ENCODE data around the gene CCL13.
"Not testable (repeated sequence)": the region's sequence is repeated elsewhere in the genome, so short reads cannot be mapped to it uniquely, and the experiment has no call there.

Gene CCL13

GRCh38 chr17:34356194-34356593, at the start of gene CCL13:
Gene CCL13, plus strand, starts transcription at chr17:34356480. Its CDS starts 47 bp downstream, at chr17:34356527.
- DNase-seq = no peak

DNA sequence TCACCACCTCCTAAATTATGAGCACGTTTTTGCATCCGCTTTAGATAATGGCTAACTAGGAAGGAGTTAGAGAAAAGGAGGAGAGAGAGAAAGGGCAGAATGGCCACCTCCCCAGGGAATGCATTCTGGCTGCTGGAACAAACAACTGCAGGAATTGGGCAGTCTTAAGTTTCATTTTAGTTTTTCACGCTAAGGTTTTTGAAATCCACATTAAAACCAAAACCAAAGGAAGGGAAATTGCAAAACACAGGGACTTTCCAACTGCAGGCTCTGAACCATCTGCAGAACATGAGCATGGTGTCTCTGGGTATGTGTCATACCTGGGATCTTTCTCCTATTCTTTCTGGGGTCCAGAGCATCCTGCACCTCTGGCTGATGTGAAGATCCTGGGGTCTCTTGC, 49.2 kb upstream of the CCL13 start:
- DNase-seq = no peak

DNA sequence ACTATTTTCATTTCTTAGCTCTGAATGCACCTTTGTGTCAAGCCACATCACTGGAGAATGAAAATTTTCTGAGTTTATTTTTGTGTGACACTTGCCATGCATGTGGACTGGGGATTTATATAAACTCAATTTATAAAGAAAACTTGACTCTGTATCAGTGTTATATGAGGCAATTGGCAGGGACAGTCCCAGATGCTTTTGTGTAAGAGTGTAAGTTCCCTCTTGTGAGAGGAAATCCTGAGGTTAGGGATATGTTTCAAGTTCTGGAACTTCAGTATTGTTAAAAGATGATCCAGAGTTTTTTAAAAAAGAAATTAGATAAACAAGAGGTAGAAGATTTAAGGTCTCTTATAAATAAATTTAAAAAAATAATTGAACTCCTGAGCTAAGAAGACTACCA, 47.9 kb upstream of the CCL13 start:
- DNase-seq = no peak

- no peak for DNase-seq
Observed at GRCh38 chr17:34311291-34311690, 45.0 kb upstream of the CCL13 start.

DNA sequence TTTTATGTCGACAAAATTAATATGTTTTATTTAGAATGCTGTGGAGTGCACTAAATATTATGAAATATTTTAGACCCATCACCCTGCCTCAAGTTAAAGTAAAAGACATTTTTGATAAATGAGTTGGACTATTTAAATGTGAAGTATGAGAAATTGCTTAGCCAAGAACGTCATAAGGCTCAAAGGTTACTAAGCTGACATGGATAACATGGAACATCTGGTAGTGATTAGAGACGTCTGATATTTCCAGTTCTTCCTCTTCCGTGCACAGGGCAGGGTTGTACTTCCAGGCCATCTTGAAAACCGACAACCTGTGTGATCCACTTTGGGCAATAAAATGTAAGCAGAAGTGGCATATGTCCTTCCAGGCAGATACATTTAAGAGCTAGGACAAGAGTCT, 44.2 kb upstream of the CCL13 start:
- no peak for DNase-seq

DNA sequence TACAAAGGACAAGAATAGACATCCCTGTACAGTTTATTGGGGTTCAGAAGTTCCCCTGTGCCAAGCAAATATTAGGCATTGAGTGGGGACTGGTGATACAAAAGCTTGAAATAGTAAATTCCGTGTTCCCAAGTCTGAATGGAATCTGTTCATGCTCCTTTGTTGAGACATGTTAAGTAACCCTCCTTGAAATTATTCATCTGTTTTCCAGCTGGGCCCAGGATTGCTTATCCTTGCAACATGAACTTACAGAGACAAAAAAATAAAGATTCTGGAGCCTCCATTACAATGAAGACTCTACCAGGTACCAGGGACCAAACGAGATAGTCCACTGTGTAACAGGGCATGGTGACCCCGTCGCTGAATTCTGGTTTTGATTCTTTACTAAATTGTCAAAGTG, 43.1 kb upstream of the CCL13 start:
- DNase-seq = no peak

- no peak for DNase-seq
Observed at GRCh38 chr17:34314279-34314678, 42.0 kb upstream of the CCL13 start.

GRCh38 chr17:34318474-34318873, 37.8 kb upstream of the CCL13 start:
- no peak for DNase-seq

DNA sequence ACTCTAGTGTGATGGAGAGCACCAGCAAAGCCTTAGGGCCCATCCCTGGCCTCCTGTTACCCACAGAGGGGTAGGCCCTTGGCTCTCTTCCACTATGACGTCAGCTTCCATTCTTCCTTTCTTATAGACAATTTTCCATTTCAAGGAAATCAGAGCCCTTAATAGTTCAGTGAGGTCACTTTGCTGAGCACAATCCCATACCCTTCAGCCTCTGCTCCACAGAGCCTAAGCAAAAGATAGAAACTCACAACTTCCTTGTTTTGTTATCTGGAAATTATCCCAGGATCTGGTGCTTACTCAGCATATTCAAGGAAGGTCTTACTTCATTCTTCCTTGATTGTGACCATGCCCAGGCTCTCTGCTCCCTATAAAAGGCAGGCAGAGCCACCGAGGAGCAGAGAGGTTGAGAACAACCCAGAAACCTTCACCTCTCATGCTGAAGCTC, 37.2 kb upstream of the CCL13 start, which contains the start of gene CCL8:
Gene CCL8, plus strand, starts transcription at position 397 of the 445 bp plus-strand sequence. CDS start 67 bp downstream, outside the sequence.
- DNase-seq = no peak

GRCh38 chr17:34321964-34322363, 34.3 kb upstream of the CCL13 start:
- DNase-seq = no peak

DNA sequence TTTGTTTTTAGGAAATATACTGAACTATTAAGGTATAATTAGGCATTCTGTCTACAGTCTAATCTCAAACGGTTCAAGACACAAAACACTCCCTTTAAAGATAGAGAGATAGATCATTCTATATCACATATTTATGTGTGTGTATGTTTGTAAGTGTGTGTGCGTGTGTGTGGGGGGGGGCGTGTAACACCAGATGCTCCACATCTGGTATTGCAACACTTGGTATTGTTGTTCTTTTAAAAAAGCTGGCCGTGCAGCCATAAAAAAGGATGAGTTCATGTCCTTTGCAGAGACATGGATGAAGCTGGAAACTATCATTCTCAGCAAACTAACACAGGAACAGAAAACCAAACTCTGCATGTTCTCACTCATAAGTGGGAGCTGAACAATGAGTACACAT, 28.7 kb upstream of the CCL13 start:
- DNase-seq = not testable (repeated sequence)

- DNase-seq = no peak
Observed at GRCh38 chr17:34337701-34338100, 18.6 kb upstream of the CCL13 start.

- no peak for DNase-seq
Observed at GRCh38 chr17:34339138-34339770, 17.0 kb upstream of the CCL13 start.

- DNase-seq = no peak
Observed at GRCh38 chr17:34341916-34342315, 14.4 kb upstream of the CCL13 start.

DNA sequence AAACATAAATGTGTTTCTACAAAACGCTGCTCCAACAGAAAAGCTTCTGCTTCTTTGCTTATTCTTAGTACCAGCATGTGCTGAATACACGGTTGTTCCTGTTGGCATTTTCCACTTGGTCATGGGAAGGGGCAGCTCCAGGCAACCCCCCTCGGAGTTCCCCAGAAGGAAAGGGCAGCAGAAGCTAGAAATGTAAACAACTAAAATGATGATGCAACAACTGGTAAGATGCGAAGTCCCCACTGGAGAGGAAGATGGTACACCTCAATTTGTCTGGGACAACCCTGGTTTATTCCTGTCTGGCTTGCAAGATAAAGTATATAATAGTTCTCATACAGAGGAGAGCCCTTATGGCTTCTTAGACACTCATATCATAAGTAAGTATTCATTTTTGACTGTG, 9.2 kb upstream of the CCL13 start:
- DNase-seq = no peak

DNA sequence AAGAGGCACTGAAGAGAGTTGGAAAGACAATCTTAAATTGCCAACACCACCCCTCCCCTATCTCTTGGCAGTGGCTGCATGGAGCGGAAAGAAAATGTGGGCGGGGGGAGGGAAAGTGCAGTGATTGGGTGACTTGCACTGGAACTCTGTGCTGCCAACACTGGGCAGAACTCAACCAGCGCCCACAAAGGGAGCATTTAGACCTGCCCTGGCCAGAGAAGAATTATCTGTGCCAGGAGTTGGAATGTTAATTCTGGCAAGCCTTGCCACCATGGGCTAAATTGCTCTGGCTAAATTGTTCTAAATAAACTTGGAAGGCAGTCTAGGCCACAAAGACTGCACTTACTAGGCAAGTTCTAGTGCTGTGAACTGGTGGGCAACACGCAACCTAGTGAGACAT, 6.5 kb upstream of the CCL13 start:
- DNase-seq = no peak

- DNase-seq = no peak
Observed at GRCh38 chr17:34351096-34351495, 5.2 kb upstream of the CCL13 start.

DNA sequence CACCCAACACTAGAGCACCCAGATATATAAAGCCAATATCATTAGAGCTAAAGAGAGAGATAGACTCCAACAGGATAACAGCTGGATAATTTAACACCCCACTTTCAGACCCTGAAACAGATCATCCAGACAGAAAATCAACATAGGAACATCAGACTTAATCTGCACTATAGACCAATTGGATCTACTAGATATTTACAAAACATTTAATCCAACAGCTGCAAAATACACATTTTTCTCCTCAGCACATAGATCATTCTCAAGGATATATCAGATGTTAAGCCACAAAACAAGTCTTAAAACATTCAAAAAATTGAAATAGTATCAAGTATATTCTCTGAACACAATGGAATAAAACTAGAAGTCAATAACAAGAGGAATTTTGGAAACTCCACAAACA, 4.1 kb upstream of the CCL13 start:
- no peak for DNase-seq

GRCh38 chr17:34354637-34355036, 1.6 kb upstream of the CCL13 start:
- DNase-seq = no peak

DNA sequence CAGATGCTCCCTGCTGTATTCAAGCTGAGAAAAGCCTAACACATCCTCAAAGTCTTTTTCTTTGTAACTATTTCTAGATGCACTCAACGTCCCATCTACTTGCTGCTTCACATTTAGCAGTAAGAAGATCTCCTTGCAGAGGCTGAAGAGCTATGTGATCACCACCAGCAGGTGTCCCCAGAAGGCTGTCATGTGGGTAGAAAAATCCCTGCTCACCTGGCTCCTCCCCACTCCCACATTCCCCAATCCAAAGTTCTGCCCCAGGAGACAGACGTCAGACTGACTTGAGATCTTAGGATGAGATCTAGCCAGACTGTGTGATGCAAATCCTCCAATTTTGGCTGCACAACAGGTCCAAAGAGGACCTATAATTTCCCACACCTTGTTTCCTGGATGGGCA, 1.1 kb downstream of the CCL13 start:
- DNase-seq = no peak

- no peak for DNase-seq
Observed at GRCh38 chr17:34358631-34359030, 2.4 kb downstream of the CCL13 start.

GRCh38 chr17:34360601-34361270, 4.5 kb downstream of the CCL13 start:
- no peak for DNase-seq

DNA sequence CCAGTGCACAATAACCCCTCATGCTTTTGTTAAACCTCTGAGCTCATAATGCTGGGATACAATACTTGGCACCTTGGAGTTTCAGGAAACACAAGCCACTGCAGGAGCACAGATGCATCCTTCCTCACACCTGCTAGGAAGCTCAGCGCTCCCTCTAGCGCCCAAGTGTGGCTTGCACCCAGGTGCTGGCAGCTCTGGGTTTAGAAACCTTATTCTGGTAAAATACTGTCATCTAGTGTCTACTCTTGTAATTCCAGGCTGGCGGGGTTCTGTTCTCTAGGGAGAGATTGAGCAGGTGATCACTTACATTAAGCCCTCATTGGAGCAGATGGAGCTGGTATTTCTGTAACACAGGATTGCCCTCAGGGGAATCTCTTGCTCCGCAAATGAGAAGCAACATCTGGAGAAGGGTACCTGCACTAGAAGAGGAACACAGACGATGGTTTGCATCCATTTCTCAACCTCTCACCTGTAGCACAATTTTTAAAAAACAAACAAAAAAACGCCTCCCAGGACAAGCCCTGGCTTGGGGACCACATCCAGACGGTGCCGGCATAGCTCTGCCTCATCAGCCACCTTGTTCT, 5.3 kb downstream of the CCL13 start:
- DNase-seq = peak; percentile 94

GRCh38 chr17:34363183-34363661, 6.9 kb downstream of the CCL13 start, which contains the start of gene CCL1:
Gene CCL1, minus strand, starts transcription at chr17:34363233. Its CDS starts 72 bp downstream, at chr17:34363161.
- DNase-seq = no peak
